KMS-11 (cell line): Measurements from ENCODE around the gene MRTFB.

ENCODE experiments used
- H2AFZ ChIP-seq: fragments of 200-600 bp; sonication (generic); 2 replicates; pipeline ENCODE4 v1.6.1; 2016; ENCODE audit warnings: antibody characterized with exemption, mixed run types, low read depth
- H3K27ac ChIP-seq: fragments of 200-600 bp; sonication (generic); 2 replicates; pipeline ENCODE4 v1.6.1; 2016; ENCODE audit warnings: mild to moderate bottlenecking, mixed run types
- H3K27me3 ChIP-seq: fragments of 200-600 bp; sonication (generic); 2 replicates; pipeline ENCODE4 v1.6.1; 2017; ENCODE audit warnings: mild to moderate bottlenecking, low read depth, mixed run types, moderate library complexity; ENCODE audit not compliant: insufficient read depth
- H3K36me3 ChIP-seq: fragments of 200-600 bp; sonication (generic); 2 replicates; pipeline ENCODE4 v1.6.1; 2017; ENCODE audit warnings: mild to moderate bottlenecking, mixed run types; ENCODE audit not compliant: insufficient read depth
- H3K4me1 ChIP-seq: fragments of 200-600 bp; sonication (generic); 2 replicates; pipeline ENCODE4 v1.6.1; 2016; ENCODE audit warnings: mild to moderate bottlenecking, low read depth, mixed run types; ENCODE audit not compliant: poor library complexity, severe bottlenecking
- H3K4me2 ChIP-seq: fragments of 200-600 bp; sonication (generic); 2 replicates; pipeline ENCODE4 v1.7.0; 2016; ENCODE audit warnings: mild to moderate bottlenecking, mixed run types
- H3K4me3 ChIP-seq: fragments of 200-600 bp; sonication (generic); IDR thresholded peaks from 2 replicates; pipeline ENCODE4 v1.6.1; 2017; ENCODE audit warnings: low read depth, low read length, mixed read lengths; ENCODE audit not compliant: insufficient read depth
- H3K79me2 ChIP-seq: fragments of 200-600 bp; sonication (generic); 2 replicates; pipeline ENCODE4 v1.6.1; 2016; ENCODE audit warnings: low read depth, mixed run types; ENCODE audit not compliant: insufficient read depth
- H3K9ac ChIP-seq: fragments of 200-600 bp; sonication (generic); 2 replicates; pipeline ENCODE4 v1.6.1; 2016; ENCODE audit warnings: mild to moderate bottlenecking, mixed run types
- H4K20me1 ChIP-seq: fragments of 200-600 bp; sonication (generic); 2 replicates; pipeline ENCODE4 v1.6.1; 2016; ENCODE audit warnings: mild to moderate bottlenecking, mixed run types; ENCODE audit not compliant: insufficient read depth
- TF ChIP-seq, protein P1 (sequence below): fragments of 200-600 bp; sonication (generic); conservative IDR thresholded peaks from 2 replicates; pipeline ENCODE4 v1.6.1; 2017; ENCODE audit warnings: low read depth, mild to moderate bottlenecking, antibody characterized with exemption, low read length, moderate library complexity, mixed read lengths

The MRTFB gene

DNA sequence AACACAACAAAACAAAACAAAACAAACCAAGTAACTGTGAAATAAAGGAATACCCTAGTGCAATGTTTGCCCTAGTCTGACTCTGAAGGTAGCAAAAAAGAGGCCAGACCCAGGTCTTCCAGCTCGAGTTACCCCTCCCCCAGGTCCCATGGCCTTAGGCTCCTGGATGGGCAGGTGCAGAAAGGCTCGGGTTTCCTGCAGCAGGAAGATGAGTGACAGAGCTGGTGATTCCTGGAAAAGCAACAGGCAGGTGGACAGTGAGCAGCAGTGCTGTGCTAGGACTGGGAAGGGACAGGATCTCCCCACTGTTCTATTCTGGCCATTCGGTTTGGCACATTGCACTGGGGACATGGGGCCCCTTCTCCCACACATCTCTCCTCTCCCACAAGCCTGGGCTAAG lies 42.9 kb upstream of the MRTFB start:
- H3K79me2 ChIP-seq: no peaks in the 10 kb centered on the region
- H3K36me3 ChIP-seq: no peaks in the 10 kb centered on the region
- H3K4me1 ChIP-seq: peaks cover 6% of the 10 kb centered on the region
- H3K27ac ChIP-seq: no peak overlapping the region
- TF ChIP-seq, protein P1, sequence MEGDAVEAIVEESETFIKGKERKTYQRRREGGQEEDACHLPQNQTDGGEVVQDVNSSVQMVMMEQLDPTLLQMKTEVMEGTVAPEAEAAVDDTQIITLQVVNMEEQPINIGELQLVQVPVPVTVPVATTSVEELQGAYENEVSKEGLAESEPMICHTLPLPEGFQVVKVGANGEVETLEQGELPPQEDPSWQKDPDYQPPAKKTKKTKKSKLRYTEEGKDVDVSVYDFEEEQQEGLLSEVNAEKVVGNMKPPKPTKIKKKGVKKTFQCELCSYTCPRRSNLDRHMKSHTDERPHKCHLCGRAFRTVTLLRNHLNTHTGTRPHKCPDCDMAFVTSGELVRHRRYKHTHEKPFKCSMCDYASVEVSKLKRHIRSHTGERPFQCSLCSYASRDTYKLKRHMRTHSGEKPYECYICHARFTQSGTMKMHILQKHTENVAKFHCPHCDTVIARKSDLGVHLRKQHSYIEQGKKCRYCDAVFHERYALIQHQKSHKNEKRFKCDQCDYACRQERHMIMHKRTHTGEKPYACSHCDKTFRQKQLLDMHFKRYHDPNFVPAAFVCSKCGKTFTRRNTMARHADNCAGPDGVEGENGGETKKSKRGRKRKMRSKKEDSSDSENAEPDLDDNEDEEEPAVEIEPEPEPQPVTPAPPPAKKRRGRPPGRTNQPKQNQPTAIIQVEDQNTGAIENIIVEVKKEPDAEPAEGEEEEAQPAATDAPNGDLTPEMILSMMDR: no peak
- H4K20me1 ChIP-seq: no peaks in the 10 kb centered on the region
- H2AFZ ChIP-seq: no peak overlapping the region
- H3K4me3 ChIP-seq: no peak overlapping the region
- H3K4me2 ChIP-seq: no peak overlapping the region
- H3K9ac ChIP-seq: no peak overlapping the region
- no peaks in the 10 kb centered on the region for H3K27me3 ChIP-seq

DNA sequence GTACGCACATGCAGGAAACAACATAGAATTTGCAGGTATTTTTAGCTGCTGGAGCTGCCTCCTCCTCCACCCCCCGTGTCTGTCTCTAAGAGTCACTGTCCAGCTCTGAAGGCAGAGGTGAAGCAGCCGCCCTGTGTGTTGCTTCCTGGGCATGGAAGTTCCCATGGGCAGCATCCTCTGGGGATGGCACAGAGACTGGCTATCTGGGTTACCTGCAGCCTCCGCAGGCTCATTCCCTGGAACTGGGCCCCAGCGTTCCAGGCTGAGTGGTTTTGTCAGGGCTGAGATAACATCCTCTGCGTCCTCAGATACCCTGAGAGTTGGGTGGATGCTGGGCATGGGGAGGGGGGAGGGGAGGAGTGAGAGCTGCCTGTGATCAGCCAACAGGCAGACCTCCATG lies 41.5 kb upstream of the MRTFB start:
- Histone ChIP-seq H3K4me2 (no peak overlapping the region), H3K27me3 (no peaks in the 10 kb centered on the region), H2AFZ (no peak overlapping the region), H3K4me1 (no peaks in the 10 kb centered on the region), H3K79me2 (no peaks in the 10 kb centered on the region), H3K27ac (no peak overlapping the region), H3K4me3 (no peak overlapping the region), H4K20me1 (no peaks in the 10 kb centered on the region), H3K9ac (no peak overlapping the region), H3K36me3 (no peaks in the 10 kb centered on the region)
- TF ChIP-seq, protein P1: no peak

DNA sequence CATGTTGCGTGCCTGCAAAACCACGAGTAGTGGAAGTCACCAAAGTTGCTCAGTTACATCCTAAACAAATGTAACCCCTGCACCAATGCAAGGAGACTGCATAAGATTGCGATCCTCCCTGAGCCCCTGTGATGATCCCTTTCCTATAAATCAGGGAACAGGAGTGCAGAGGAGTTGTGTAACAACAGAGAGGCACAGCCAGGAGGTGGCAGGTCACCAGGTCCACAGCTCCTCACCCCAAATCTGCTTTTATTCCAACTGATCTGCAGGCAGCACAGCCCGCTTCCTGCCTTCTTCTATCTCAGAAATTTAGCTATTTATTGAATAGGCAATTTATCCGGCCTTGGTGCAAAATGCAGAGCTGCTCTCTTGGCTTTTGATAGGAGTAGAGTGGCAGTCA lies 36.0 kb upstream of the MRTFB start:
- Histone ChIP-seq H3K27ac (no peak overlapping the region), H3K4me2 (no peak overlapping the region), H3K79me2 (no peaks in the 10 kb centered on the region), H3K27me3 (no peaks in the 10 kb centered on the region), H3K9ac (no peak overlapping the region), H2AFZ (no peak overlapping the region), H3K4me1 (no peaks in the 10 kb centered on the region), H3K4me3 (no peak overlapping the region), H3K36me3 (no peaks in the 10 kb centered on the region), H4K20me1 (no peaks in the 10 kb centered on the region)
- TF ChIP-seq, protein P1: no peak

DNA sequence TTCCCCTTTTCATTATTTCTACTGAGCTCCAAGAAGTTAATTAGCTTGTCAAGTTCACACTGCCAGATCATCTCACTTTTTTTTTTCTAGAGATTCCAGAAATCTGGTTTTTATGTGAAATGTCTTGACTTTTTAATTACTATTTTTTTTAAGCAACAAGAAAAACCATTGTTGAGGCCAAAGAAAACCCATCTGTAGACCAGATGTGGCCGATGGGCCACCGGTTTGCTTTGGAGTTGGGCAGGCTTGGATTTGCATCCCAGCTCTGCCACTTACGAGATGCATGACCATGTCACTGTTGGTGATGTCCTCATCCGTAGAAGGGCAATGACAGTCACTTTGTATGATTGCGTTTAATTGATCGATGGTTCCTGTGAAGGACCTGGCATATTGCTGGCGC lies 34.2 kb upstream of the MRTFB start:
- Histone ChIP-seq H3K36me3 (no peaks in the 10 kb centered on the region), H3K4me1 (no peaks in the 10 kb centered on the region), H3K27ac (no peak overlapping the region), H2AFZ (no peak overlapping the region), H4K20me1 (no peaks in the 10 kb centered on the region), H3K4me3 (no peak overlapping the region), H3K4me2 (no peak overlapping the region), H3K79me2 (no peaks in the 10 kb centered on the region), H3K9ac (no peak overlapping the region), H3K27me3 (no peaks in the 10 kb centered on the region)
- TF ChIP-seq, protein P1: no peak

DNA sequence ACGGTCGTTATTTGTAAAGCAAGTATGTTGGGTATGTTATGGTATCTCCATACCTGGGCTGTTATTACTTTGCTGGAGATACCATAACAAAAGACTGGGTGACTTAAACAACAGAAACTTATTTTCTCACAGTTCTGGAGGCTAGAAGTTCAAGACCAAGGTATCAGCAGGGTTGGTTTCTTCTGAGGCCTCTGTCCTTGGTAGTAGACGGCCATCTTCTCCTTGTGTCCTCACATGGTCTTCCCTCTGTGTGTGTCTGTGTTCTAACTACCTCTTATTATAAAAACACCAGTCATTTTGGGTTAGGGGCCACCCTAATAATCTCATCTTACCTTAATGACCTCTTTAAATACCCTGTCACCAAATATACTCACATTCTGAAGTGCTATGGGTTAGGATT lies 33.2 kb upstream of the MRTFB start:
- Histone ChIP-seq H3K4me2 (no peak overlapping the region), H3K27me3 (no peaks in the 10 kb centered on the region), H3K4me3 (no peak overlapping the region), H3K79me2 (no peaks in the 10 kb centered on the region), H3K27ac (no peak overlapping the region), H3K36me3 (no peaks in the 10 kb centered on the region), H2AFZ (no peak overlapping the region), H4K20me1 (no peaks in the 10 kb centered on the region), H3K9ac (no peak overlapping the region), H3K4me1 (no peaks in the 10 kb centered on the region)
- TF ChIP-seq, protein P1: no peak
